Measurements from ENCODE around the gene BICD2. TPM values are rescaled to one million over a fixed set of nuclear protein-coding genes. Genes with fewer than 3 reads are reported as not detected.

BICD2 gene
- total and polyA plus RNA-seq, 9 of the 15 experiments (the other 6 are each of a cell fraction or from before 2014, with no cell fraction given), result 3.6 to 23.4 (median 11.8) TPM

DNA sequence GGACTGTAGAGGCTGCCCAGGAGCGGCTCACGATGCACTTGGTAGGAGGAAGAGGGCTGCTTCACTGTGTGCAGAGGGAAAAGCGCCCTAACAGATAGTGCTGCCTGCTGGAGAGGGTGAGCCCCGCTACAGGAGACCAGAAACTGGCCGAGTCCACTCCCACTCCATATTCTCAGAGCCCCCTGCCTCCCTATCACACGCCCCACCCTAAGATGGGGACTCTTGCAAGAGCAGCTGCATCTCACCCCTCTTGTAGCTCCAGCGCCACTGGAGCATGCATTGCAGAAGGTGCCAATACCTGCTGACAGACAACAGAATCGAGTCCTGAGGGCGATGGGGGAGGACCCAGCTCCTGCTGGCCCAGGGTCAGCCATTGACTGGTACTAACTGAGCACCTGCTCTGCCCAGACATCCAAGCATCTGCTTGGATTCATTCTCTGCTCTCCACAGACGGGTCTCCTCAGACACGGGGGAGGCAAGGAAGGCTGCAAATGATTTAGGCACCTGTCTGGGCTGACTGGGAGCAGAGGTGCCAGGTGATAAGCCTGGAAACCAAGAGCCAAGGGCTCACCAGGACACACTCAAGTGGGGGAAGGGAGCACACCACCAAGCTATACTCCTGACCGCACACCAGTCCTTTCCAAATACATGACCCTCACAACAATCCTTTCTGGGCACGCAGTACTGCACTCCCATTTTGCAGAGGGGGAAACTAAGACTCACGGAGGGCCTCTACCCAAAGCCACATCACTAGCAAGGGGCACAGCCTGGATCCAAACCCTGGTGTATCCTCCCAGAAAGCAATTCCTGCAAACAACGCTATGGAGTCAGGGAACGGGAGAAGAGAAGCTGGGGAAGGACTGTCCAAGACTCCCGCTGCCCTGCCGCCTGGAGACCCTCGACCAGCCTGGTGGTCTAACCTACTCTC lies 1.6 kb downstream of the BICD2 start:
- WGBS (ENCODE audit: insufficient coverage, low coverage, missing lambda C conversion rate), result 35% methylated on average over 18 of the region's 19 CpGs
- H3K4me1 ChIP-seq (replicated peaks in 1 of 2; ENCODE audit: control insufficient read depth in 2 of 2, insufficient read depth in 2 of 2, low read length in 2 of 2), result peaks cover 32 to 36% of the 10 kb centered on the region in 2 experiments
- no peaks in the 10 kb centered on the region for H3K27me3 ChIP-seq (ENCODE audit: control insufficient read depth in 2 of 2, insufficient read depth in 2 of 2, low read length in 2 of 2)
- no peaks in the 10 kb centered on the region for H3K9me3 ChIP-seq (replicated peaks; ENCODE audit: control insufficient read depth, insufficient read depth, low read depth, low read length)
- DNase-seq (ENCODE audit: extremely low read depth in 1 of 4, low spot score in 3 of 4) (no peak), FAIRE-seq (no peak), ATAC-seq (no peak)
- POLR2A ChIA-PET, result interaction anchor here (0.5 to 2.9 kb wide), 5 partner anchors 9 to 217 kb away, joined by 3 to 10 read pairs (median 3); no protein-coding TSS in a partner anchor
- BruUV-seq (replicated peaks), result TSS peak; percentile 48
- H3K27ac ChIP-seq (ENCODE audit: extremely low read depth, low read depth, low read length), result peak overlapping the region; percentile 34; the same call in 2 of the 3 replicates
- peaks cover 34% of the 10 kb centered on the region for H4K20me1 ChIP-seq (replicated peaks; ENCODE audit: control insufficient read depth, insufficient read depth, low read length)
- peaks cover 9% of the 10 kb centered on the region for H3K9me1 ChIP-seq (ENCODE audit: control insufficient read depth, insufficient read depth, low read length)
- intact Hi-C loops (cut with micrococcal nuclease), result no loop called here
- H3K4me2 ChIP-seq (ENCODE audit: insufficient read depth, low read length), result peak overlapping the region; percentile 87
- peak overlapping the region; percentile 97 for H3K4me3 ChIP-seq
- peaks cover 58% of the 10 kb centered on the region for H3K79me2 ChIP-seq (ENCODE audit: control insufficient read depth, insufficient read depth, low read length)
- CTCF ChIA-PET (ENCODE audit: low intra/inter-chr PET ratio), result interaction anchor here (0.6 kb wide), 1 partner anchor 964 kb away, joined by 3 read pairs; no protein-coding TSS in a partner anchor
- in situ Hi-C loops (cut with MboI), result no loop called here
- H3K9ac ChIP-seq (ENCODE audit: insufficient read depth in 1 of 2, low read depth in 2 of 2, low read length in 2 of 2), result peak overlapping the region; percentile 75 to 98
- no peaks in the 10 kb centered on the region for H3K36me3 ChIP-seq (ENCODE audit: control insufficient read depth, insufficient read depth, low read length)
- peak overlapping the region; percentile 64; the same call in 1 of the 2 replicates for H2AFZ ChIP-seq (ENCODE audit: low read depth, low read length)
- TF ChIP-seq ZKSCAN3 (CRISPR knock-in tag; IDR thresholded peaks at IDR 0.05) (no peak), TOE1 (IDR thresholded peaks at IDR 0.05; ENCODE audit: borderline replicate concordance) (no peak), TOE1 (CRISPR knock-in tag; IDR thresholded peaks at IDR 0.05; ENCODE audit: borderline replicate concordance, low read depth) (peak; percentile 58; the same call in 1 of the 2 replicates), STAG1 (CRISPR knock-in tag; IDR thresholded peaks at IDR 0.05; ENCODE audit: borderline replicate concordance) (no peak), ZNF561 (CRISPR knock-in tag; conservative IDR thresholded peaks at IDR 0.05) (no peak), RBM25 (IDR thresholded peaks at IDR 0.05; ENCODE audit: low read depth, low read length, severe bottlenecking) (peak; percentile 64), POLR2H (tag; IDR thresholded peaks at IDR 0.05; ENCODE audit: low read depth) (no peak), RBM15 (IDR thresholded peaks at IDR 0.05; ENCODE audit: insufficient read depth, low read length) (no peak), MYC (IDR thresholded peaks at IDR 0.05; ENCODE audit: low read depth, low read length) (no peak), MYC (CRISPR knock-in tag; IDR thresholded peaks at IDR 0.05; ENCODE audit: borderline replicate concordance, low read depth) (no peak), ZFP1 (CRISPR knock-in tag; IDR thresholded peaks at IDR 0.05) (no peak), MECOM (CRISPR knock-in tag; IDR thresholded peaks at IDR 0.05) (no peak), NFIX (CRISPR knock-in tag; IDR thresholded peaks at IDR 0.05; ENCODE audit: low read depth) (no peak), KDM1A (IDR thresholded peaks at IDR 0.05) (peak in 1 of 2 experiments; percentile 42; a peak in 1 of 4 replicates)
- TF ChIP-seq, protein P1, sequence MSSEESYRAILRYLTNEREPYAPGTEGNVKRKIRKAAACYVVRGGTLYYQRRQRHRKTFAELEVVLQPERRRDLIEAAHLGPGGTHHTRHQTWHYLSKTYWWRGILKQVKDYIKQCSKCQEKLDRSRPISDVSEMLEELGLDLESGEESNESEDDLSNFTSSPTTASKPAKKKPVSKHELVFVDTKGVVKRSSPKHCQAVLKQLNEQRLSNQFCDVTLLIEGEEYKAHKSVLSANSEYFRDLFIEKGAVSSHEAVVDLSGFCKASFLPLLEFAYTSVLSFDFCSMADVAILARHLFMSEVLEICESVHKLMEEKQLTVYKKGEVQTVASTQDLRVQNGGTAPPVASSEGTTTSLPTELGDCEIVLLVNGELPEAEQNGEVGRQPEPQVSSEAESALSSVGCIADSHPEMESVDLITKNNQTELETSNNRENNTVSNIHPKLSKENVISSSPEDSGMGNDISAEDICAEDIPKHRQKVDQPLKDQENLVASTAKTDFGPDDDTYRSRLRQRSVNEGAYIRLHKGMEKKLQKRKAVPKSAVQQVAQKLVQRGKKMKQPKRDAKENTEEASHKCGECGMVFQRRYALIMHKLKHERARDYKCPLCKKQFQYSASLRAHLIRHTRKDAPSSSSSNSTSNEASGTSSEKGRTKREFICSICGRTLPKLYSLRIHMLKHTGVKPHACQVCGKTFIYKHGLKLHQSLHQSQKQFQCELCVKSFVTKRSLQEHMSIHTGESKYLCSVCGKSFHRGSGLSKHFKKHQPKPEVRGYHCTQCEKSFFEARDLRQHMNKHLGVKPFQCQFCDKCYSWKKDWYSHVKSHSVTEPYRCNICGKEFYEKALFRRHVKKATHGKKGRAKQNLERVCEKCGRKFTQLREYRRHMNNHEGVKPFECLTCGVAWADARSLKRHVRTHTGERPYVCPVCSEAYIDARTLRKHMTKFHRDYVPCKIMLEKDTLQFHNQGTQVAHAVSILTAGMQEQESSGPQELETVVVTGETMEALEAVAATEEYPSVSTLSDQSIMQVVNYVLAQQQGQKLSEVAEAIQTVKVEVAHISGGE (CRISPR knock-in tag; IDR thresholded peaks at IDR 0.05), result no peak
- TF ChIP-seq, protein P2, sequence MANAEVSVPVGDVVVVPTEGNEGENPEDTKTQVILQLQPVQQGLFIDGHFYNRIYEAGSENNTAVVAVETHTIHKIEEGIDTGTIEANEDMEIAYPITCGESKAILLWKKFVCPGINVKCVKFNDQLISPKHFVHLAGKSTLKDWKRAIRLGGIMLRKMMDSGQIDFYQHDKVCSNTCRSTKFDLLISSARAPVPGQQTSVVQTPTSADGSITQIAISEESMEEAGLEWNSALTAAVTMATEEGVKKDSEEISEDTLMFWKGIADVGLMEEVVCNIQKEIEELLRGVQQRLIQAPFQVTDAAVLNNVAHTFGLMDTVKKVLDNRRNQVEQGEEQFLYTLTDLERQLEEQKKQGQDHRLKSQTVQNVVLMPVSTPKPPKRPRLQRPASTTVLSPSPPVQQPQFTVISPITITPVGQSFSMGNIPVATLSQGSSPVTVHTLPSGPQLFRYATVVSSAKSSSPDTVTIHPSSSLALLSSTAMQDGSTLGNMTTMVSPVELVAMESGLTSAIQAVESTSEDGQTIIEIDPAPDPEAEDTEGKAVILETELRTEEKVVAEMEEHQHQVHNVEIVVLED (CRISPR knock-in tag; IDR thresholded peaks at IDR 0.05), result no peak
